OCI-LY1 (cell line): ENCODE results near the gene LRMDA.

ENCODE experiments used
- EZH2 ChIP-seq: fragments of 200-600 bp; sonication (generic), shearing (Covaris generic); IDR thresholded peaks from 2 replicates; pipeline ENCODE4 v1.8.0; 2017; ENCODE audit warnings: borderline replicate concordance, mixed run types, mild to moderate bottlenecking, antibody characterized with exemption, low read length, moderate library complexity, mixed read lengths
- TF ChIP-seq, protein P1 (sequence below): fragments of 200-600 bp; sonication (generic), shearing (Covaris generic); IDR thresholded peaks from 2 replicates; pipeline ENCODE4 v1.5.1; 2017; ENCODE audit warnings: mild to moderate bottlenecking, antibody characterized with exemption, low read length, moderate library complexity, mixed read lengths

DNA sequence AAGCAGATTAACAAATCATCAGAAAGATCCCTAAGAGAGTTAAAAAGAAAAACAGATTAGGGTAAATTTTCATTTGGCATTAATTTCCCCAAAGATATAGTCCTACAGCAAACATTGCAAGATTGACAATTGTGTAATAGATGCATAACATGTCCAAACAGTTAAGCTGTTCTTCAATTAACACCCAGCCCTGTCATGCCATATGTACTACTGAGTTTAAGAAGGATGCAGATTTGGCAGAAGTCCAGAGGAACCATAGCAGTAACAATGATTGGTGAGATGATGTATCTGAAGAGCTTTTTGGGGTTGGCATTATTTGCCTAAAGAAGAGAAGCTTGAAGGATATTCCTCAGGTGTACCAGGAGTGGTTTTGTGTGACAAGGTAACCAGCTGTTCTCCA is 287.6 kb downstream of the LRMDA start:
- TF ChIP-seq, protein P1, sequence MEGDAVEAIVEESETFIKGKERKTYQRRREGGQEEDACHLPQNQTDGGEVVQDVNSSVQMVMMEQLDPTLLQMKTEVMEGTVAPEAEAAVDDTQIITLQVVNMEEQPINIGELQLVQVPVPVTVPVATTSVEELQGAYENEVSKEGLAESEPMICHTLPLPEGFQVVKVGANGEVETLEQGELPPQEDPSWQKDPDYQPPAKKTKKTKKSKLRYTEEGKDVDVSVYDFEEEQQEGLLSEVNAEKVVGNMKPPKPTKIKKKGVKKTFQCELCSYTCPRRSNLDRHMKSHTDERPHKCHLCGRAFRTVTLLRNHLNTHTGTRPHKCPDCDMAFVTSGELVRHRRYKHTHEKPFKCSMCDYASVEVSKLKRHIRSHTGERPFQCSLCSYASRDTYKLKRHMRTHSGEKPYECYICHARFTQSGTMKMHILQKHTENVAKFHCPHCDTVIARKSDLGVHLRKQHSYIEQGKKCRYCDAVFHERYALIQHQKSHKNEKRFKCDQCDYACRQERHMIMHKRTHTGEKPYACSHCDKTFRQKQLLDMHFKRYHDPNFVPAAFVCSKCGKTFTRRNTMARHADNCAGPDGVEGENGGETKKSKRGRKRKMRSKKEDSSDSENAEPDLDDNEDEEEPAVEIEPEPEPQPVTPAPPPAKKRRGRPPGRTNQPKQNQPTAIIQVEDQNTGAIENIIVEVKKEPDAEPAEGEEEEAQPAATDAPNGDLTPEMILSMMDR = no peak
- TF ChIP-seq EZH2 = no peak
